HCT116 (cell line): ENCODE measurements around the gene PCDH19. TPM values are rescaled to one million over a fixed set of nuclear protein-coding genes. Genes with fewer than 3 reads are reported as not detected.
"Not testable (repeated sequence)": the region's sequence is repeated elsewhere in the genome, so short reads cannot be mapped to it uniquely, and the experiment has no call there.

Source experiments
- ATAC-seq: fragments of 200-7000 bp; cut with Tn5 transposase; 2 replicates; pipeline ENCODE4 v1.9.1; 2020; ENCODE audit warnings: mild to moderate bottlenecking, moderate library complexity
- BruUV-seq: library from RNA; stranded (reverse); fragments of 400-500 nt; replicated peaks from 2 replicates; lab custom pipeline; 2021; lab: Mats Ljungman, UMichigan
- CTCF ChIA-PET: fragments of 300-600 bp; sonication (Branson Sonifier 250); formaldehyde crosslinking; loops from one replicate; lab custom pipeline; 2021; ENCODE audit warnings: antibody characterized with exemption; lab: Charles Lee
- POLR2A ChIA-PET: fragments of 300-600, 350-600 bp; sonication (Branson Sonifier 250); formaldehyde crosslinking; loops from one replicate; lab custom pipeline; 2021; ENCODE audit warnings: antibody characterized with exemption; lab: Charles Lee
- RAD21 ChIA-PET, 2 experiments: fragments of 300-600 bp; sonication (Branson Sonifier 250); formaldehyde crosslinking; loops; one replicate each; lab custom pipeline; 2023; ENCODE audit warnings: low total read pairs in 2 of 2; ENCODE audit not compliant: uncharacterized antibody in 2 of 2, unreplicated experiment in 2 of 2, low non-redundant PET in 1 of 2; lab: Charles Lee
- DNase-seq: peaks from one replicate; pipeline ENCODE4 v3.0.0-alpha.2; 2010; ENCODE audit warnings: low read depth, low spot score
- H2AFZ ChIP-seq: fragments of 200-600 bp; shearing (Covaris generic), sonication (generic); 2 replicates; pipeline ENCODE4 v1.6.1; 2017; ENCODE audit warnings: low read depth, mixed run types, mixed read lengths, antibody characterized with exemption, low read length; ENCODE audit not compliant: poor library complexity, severe bottlenecking
- H3K27ac ChIP-seq: 2 replicates; pipeline ENCODE4 v1.5.1; 2012; ENCODE audit warnings: low read depth, low read length
- H3K27me3 ChIP-seq: fragments of 200-600 bp; sonication (generic); 2 replicates; pipeline ENCODE4 v1.6.1; 2016; ENCODE audit warnings: mixed run types, low read length, mixed read lengths; ENCODE audit not compliant: insufficient read depth
- H3K36me3 ChIP-seq, 2 experiments: fragments of 200-500 bp in 1 of 2; fragments of 200-600 bp in 1 of 2; sonication (Bioruptor generic) in 1 of 2; sonication (generic) in 1 of 2; 2 replicates each; pipeline versions ENCODE4 v1.5.1 to v1.6.1; 2014 to 2016; ENCODE audit warnings: low read length in 2 of 2, inconsistent platforms in 1 of 2, mixed read lengths in 1 of 2, mixed run types in 1 of 2; ENCODE audit not compliant: insufficient read depth in 2 of 2, control insufficient read depth in 1 of 2
- H3K4me1 ChIP-seq, 2 experiments: fragments of 200-600 bp in 1 of 2; sonication (generic) in 1 of 2; 2 replicates each; pipeline versions ENCODE4 v1.5.1 to v1.6.1; 2012 to 2017; ENCODE audit warnings: low read length in 2 of 2, inconsistent platforms in 1 of 2, mild to moderate bottlenecking in 1 of 2, mixed read lengths in 1 of 2, mixed run types in 1 of 2, moderate library complexity in 1 of 2; ENCODE audit not compliant: insufficient read depth in 2 of 2, control insufficient read depth in 1 of 2
- H3K4me2 ChIP-seq: fragments of 200-600 bp; sonication (generic); 2 replicates; pipeline ENCODE4 v1.6.1; 2017; ENCODE audit warnings: mixed run types, low read length, mixed read lengths
- H3K4me3 ChIP-seq, 2 experiments: fragments of 200-600 bp in 1 of 2; sonication (generic) in 1 of 2; replicated peaks in 1 of 2; 2 replicates each; pipeline ENCODE4 v1.5.1; 2011 to 2016; ENCODE audit warnings: low read length in 2 of 2, control low read depth in 1 of 2, low read depth in 1 of 2, mild to moderate bottlenecking in 1 of 2, mixed read lengths in 1 of 2, mixed run types in 1 of 2
- H3K79me2 ChIP-seq: fragments of 200-600 bp; sonication (generic); 2 replicates; pipeline ENCODE4 v1.6.1; 2017; ENCODE audit warnings: mild to moderate bottlenecking, mixed run types, low read length, moderate library complexity, mixed read lengths; ENCODE audit not compliant: insufficient read depth
- H3K9ac ChIP-seq: fragments of 200-600 bp; sonication (generic); 2 replicates; pipeline ENCODE4 v1.6.1; 2016; ENCODE audit warnings: low read length, mixed read lengths
- H3K9me2 ChIP-seq: fragments of 200-600 bp; sonication (generic), shearing (Covaris generic); 2 replicates; pipeline ENCODE4 v1.6.1; 2017; ENCODE audit warnings: mixed run types, mild to moderate bottlenecking, moderate library complexity; ENCODE audit not compliant: insufficient read depth
- H3K9me3 ChIP-seq, 2 experiments: fragments of 200-500 bp in 1 of 2; fragments of 200-600 bp in 1 of 2; sonication (Bioruptor generic) in 1 of 2; sonication (generic) in 1 of 2; 2 replicates each; pipeline ENCODE4 v1.6.1; 2014 to 2017; ENCODE audit warnings: low read length in 2 of 2, mixed read lengths in 2 of 2, inconsistent platforms in 1 of 2, low read depth in 1 of 2, mild to moderate bottlenecking in 1 of 2, mixed run types in 1 of 2, moderate library complexity in 1 of 2; ENCODE audit not compliant: control insufficient read depth in 1 of 2, insufficient read depth in 1 of 2
- H4K20me1 ChIP-seq: fragments of 200-600 bp; sonication (generic), shearing (Covaris generic); 2 replicates; pipeline ENCODE4 v1.6.1; 2017; ENCODE audit warnings: mixed run types, mild to moderate bottlenecking, moderate library complexity; ENCODE audit not compliant: insufficient read depth
- CBX3 ChIP-seq: IDR thresholded peaks from 2 replicates; pipeline ENCODE4 v1.6.1; 2012; ENCODE audit warnings: low read depth
- CEBPB ChIP-seq: IDR thresholded peaks from 2 replicates; pipeline ENCODE4 v1.6.1; 2012; ENCODE audit warnings: low read depth
- ELF1 ChIP-seq: IDR thresholded peaks from 2 replicates; pipeline ENCODE4 v1.6.1; 2012; ENCODE audit warnings: low read depth, borderline replicate concordance
- EZH2 ChIP-seq: fragments of 200-600 bp; sonication (generic); IDR thresholded peaks from 2 replicates; pipeline ENCODE4 v1.6.1; 2017; ENCODE audit warnings: antibody characterized with exemption, mixed run types
- JUND ChIP-seq: IDR thresholded peaks from 2 replicates; pipeline ENCODE4 v1.6.1; 2012
- RAD21 ChIP-seq: IDR thresholded peaks from 2 replicates; pipeline ENCODE4 v1.6.1; 2012; ENCODE audit warnings: low read depth, mild to moderate bottlenecking
- SIN3A ChIP-seq: IDR thresholded peaks from 2 replicates; pipeline ENCODE4 v1.6.1; 2012; ENCODE audit warnings: low read depth
- SP1 ChIP-seq: IDR thresholded peaks from 2 replicates; pipeline ENCODE4 v1.6.1; 2012; ENCODE audit warnings: low read depth
- TCF7L2 ChIP-seq: IDR thresholded peaks from 2 replicates; pipeline ENCODE4 v1.7.0; 2011; ENCODE audit warnings: borderline replicate concordance, inconsistent platforms; ENCODE audit not compliant: insufficient read depth, insufficient read length; ENCODE audit errors: extremely low read depth
- ZFX ChIP-seq: fragments of 450-650 bp; IDR thresholded peaks from 2 replicates; pipeline ENCODE4 v1.6.1; 2017
- ZNF274 ChIP-seq: fragments of 200-500 bp; sonication (Bioruptor generic); IDR thresholded peaks from 2 replicates; pipeline ENCODE4 v1.6.1; 2014; ENCODE audit warnings: mild to moderate bottlenecking, low read depth, low read length, inconsistent platforms
- intact Hi-C: fragments of 100-400 bp; cut with micrococcal nuclease; formaldehyde crosslinking; loops from 2 replicates; pipeline ENCODE4 v1.10.0; 2022
- total RNA-seq: library from RNA; stranded (reverse); gene quantifications from one replicate; pipeline ENCODE4 v1.2.1, GENCODE V29; 2021; ENCODE audit not compliant: unreplicated experiment
- TF ChIP-seq, protein P1 (sequence below): IDR thresholded peaks from 2 replicates; pipeline ENCODE4 v1.6.1; 2012; ENCODE audit warnings: low read depth
- TF ChIP-seq, protein P2 (sequence below): IDR thresholded peaks from 2 replicates; pipeline ENCODE4 v1.6.1; 2011; ENCODE audit warnings: mild to moderate bottlenecking, low read length, moderate library complexity; ENCODE audit not compliant: insufficient replicate concordance; ENCODE audit errors: extremely low read depth
- TF ChIP-seq, protein P3 (sequence below), 3 experiments: fragments of 200-600 bp in 1 of 3; sonication (generic) in 1 of 3; IDR thresholded peaks in 2 of 3; conservative IDR thresholded peaks in 1 of 3; 2 replicates each; pipeline ENCODE4 v1.5.1; 2012 to 2017; ENCODE audit warnings: low read depth in 2 of 3, low read length in 2 of 3, antibody characterized with exemption in 1 of 3, borderline replicate concordance in 1 of 3, control low read depth in 1 of 3, mild to moderate bottlenecking in 1 of 3, mixed read lengths in 1 of 3, mixed run types in 1 of 3, moderate library complexity in 1 of 3; ENCODE audit not compliant: insufficient read depth in 1 of 3

The PCDH19 gene
- total RNA-seq, 1 experiment from 2014 or later = 0.32 TPM

DNA sequence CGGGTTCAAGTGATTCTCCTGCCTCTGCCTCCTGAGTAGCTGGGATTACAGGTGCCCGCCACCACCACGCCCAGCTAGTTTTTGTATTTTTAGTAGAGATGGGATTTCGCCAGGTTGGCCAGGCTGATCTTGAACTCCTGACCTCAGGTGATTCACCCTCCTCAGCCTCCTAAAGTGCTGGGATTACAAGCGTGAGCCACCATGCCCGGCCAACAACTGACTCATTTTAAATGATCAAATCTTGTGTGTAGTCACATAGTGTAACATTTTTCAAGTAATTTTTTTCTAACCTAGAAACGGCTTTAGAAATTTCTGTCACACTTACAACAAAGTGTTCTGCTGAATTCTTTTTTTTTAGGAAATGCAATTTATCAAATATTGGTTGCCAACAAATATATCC lies 31.2 kb upstream of the PCDH19 start:
- peak; percentile 57; the same call in 1 of the 2 replicates for ATAC-seq
- CTCF ChIA-PET = not testable (repeated sequence)

DNA sequence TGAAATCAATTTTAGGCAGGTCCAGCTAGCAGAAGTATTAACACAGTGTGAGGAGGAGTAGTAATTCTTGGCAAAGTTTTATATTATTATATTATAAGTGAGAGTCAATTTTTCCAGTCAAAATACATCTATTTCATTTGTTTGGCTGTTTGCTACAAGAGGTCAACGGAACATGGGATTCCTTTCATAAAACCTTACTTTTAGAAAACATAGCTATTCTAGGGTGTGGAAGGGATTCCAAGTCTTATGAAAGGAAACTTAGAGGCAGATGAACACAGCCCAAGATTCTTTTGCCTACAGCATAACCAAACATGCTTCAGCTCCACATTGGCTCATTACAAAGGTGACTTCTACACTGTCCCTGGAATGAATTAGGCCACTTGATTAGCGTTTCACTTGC lies 29.9 kb upstream of the PCDH19 start:
- Histone ChIP-seq H2AFZ (no peak overlapping the region), H3K9ac (no peak overlapping the region), H4K20me1 (no peaks in the 10 kb centered on the region), H3K4me1 (peaks cover 4 to 16% of the 10 kb centered on the region in 2 experiments), H3K4me3 (no peak overlapping the region), H3K79me2 (no peaks in the 10 kb centered on the region), H3K9me3 (no peaks in the 10 kb centered on the region), H3K27me3 (no peaks in the 10 kb centered on the region), H3K4me2 (no peak overlapping the region), H3K36me3 (no peaks in the 10 kb centered on the region), H3K9me2 (no peaks in the 10 kb centered on the region), H3K27ac (no peak overlapping the region)
- POLR2A ChIA-PET = no interaction called here
- RAD21 ChIA-PET = no interaction called here
- CTCF ChIA-PET = no interaction called here
- no TSS peak for BruUV-seq
- no peak for ATAC-seq
- intact Hi-C loops = no loop called here
- no peak for DNase-seq
- TF ChIP-seq EZH2 (no peak), JUND (no peak), SIN3A (no peak), TCF7L2 (no peak), CBX3 (no peak), ZFX (no peak), ELF1 (no peak), SP1 (no peak), CEBPB (no peak), RAD21 (no peak), ZNF274 (no peak)
- TF ChIP-seq, protein P1, sequence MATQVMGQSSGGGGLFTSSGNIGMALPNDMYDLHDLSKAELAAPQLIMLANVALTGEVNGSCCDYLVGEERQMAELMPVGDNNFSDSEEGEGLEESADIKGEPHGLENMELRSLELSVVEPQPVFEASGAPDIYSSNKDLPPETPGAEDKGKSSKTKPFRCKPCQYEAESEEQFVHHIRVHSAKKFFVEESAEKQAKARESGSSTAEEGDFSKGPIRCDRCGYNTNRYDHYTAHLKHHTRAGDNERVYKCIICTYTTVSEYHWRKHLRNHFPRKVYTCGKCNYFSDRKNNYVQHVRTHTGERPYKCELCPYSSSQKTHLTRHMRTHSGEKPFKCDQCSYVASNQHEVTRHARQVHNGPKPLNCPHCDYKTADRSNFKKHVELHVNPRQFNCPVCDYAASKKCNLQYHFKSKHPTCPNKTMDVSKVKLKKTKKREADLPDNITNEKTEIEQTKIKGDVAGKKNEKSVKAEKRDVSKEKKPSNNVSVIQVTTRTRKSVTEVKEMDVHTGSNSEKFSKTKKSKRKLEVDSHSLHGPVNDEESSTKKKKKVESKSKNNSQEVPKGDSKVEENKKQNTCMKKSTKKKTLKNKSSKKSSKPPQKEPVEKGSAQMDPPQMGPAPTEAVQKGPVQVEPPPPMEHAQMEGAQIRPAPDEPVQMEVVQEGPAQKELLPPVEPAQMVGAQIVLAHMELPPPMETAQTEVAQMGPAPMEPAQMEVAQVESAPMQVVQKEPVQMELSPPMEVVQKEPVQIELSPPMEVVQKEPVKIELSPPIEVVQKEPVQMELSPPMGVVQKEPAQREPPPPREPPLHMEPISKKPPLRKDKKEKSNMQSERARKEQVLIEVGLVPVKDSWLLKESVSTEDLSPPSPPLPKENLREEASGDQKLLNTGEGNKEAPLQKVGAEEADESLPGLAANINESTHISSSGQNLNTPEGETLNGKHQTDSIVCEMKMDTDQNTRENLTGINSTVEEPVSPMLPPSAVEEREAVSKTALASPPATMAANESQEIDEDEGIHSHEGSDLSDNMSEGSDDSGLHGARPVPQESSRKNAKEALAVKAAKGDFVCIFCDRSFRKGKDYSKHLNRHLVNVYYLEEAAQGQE = no peak
- TF ChIP-seq, protein P2, sequence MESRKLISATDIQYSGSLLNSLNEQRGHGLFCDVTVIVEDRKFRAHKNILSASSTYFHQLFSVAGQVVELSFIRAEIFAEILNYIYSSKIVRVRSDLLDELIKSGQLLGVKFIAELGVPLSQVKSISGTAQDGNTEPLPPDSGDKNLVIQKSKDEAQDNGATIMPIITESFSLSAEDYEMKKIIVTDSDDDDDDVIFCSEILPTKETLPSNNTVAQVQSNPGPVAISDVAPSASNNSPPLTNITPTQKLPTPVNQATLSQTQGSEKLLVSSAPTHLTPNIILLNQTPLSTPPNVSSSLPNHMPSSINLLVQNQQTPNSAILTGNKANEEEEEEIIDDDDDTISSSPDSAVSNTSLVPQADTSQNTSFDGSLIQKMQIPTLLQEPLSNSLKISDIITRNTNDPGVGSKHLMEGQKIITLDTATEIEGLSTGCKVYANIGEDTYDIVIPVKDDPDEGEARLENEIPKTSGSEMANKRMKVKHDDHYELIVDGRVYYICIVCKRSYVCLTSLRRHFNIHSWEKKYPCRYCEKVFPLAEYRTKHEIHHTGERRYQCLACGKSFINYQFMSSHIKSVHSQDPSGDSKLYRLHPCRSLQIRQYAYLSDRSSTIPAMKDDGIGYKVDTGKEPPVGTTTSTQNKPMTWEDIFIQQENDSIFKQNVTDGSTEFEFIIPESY = no peak
- TF ChIP-seq, protein P3, sequence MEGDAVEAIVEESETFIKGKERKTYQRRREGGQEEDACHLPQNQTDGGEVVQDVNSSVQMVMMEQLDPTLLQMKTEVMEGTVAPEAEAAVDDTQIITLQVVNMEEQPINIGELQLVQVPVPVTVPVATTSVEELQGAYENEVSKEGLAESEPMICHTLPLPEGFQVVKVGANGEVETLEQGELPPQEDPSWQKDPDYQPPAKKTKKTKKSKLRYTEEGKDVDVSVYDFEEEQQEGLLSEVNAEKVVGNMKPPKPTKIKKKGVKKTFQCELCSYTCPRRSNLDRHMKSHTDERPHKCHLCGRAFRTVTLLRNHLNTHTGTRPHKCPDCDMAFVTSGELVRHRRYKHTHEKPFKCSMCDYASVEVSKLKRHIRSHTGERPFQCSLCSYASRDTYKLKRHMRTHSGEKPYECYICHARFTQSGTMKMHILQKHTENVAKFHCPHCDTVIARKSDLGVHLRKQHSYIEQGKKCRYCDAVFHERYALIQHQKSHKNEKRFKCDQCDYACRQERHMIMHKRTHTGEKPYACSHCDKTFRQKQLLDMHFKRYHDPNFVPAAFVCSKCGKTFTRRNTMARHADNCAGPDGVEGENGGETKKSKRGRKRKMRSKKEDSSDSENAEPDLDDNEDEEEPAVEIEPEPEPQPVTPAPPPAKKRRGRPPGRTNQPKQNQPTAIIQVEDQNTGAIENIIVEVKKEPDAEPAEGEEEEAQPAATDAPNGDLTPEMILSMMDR (IDR thresholded peaks at IDR 0.05 in 2 of 3, conservative IDR thresholded peaks at IDR 0.05 in 1 of 3; ENCODE audit: borderline replicate concordance in 1 of 3, insufficient read depth in 1 of 3, low read depth in 2 of 3, low read length in 2 of 3) = no peak

More for the DNA sequence above, 31.2 kb upstream of the PCDH19 start:
- intact Hi-C loops, POLR2A ChIA-PET, H4K20me1 ChIP-seq, RAD21 ChIA-PET, H3K9ac ChIP-seq, BruUV-seq, H3K9me3 ChIP-seq, H3K27ac ChIP-seq, H3K9me2 ChIP-seq, H3K79me2 ChIP-seq, H3K27me3 ChIP-seq, H3K4me1 ChIP-seq, H3K36me3 ChIP-seq, H3K4me3 ChIP-seq: not testable (repeated sequence)
- Histone ChIP-seq H3K4me2 (peak overlapping the region; percentile 40), H2AFZ (peak overlapping the region; percentile 90)
- DNase-seq = peak; percentile 1
